ENCODE data around the gene MYO16.
"Not testable (repeated sequence)": the region's sequence is repeated elsewhere in the genome, so short reads cannot be mapped to it uniquely, and the experiment has no call there.

MYO16 gene

DNA sequence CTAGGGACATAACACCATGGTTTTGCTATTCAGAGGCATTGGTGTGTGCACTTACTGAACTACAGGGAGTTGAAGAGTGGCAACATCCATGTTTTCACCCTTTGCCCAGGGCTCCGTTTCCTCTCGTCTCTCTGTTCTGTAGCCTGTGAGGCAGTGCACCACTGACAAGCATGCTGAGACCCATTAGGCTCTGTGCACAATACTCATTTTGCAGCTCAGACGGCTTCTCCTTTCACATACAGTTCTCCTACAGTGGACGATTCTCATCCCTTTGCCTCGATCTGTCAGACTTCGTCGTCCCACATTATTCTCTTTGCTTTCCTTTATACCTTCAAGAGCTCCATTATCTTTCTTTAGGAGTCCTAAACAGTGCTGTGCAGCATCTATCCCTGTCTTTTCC lies 403.7 kb downstream of the MYO16 start:
- in situ Hi-C loops (cut with MboI; ENCODE audit: low sequenced_read_pairs): no loop called here

DNA sequence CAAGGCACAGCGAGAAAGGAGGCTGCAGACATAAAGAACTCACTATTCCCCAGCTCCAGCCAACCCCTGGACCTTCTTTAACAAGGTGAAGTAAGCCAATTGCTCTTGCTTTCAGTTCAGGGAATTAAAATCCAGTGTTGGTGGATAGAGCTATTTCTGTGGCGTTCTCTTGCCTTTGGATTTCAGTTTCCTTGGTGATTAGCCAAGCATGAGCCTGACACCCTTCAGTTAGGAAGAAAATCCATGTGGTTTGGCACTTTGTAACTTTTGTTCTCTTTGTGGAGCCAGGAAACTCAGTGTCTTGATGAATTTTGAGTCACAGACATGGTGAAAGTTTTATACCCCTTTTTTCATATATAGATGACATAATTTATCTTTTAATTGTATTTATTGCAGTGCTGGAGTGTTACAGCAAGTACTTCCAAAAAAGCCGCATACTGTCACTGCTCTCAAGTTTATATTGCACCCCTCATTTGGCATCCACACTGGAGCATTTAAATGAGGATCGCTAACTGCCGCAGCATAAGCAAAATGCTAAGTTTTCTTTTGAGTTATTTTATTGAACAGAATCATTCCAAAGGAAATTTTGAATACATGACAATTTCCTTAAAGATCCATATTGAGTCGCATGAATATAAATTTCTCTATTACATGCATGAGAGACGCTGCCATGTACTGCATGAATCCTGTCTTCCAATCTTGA lies 406.8 kb downstream of the MYO16 start:
- in situ Hi-C loops (cut with MboI; ENCODE audit: low sequenced_read_pairs): no loop called here

DNA sequence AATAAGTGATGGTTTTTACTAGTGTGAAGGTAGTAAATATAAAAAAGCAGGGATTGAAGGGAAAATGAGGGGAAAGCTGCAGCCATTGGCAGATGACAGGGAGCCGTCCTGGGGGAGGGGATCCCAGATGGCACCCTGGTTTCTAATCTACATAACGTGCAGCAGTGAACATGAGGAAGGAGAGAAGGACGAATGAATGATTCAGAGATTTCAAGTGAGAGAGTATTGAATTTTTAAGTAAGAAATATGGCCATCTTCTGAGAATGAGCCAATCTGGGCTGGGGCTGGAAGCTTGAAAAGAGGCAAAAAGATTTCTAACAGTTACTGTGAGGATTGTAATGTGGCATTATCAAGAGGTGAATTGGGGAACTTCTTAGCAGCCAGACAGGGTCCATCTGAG lies 414.2 kb downstream of the MYO16 start:
- in situ Hi-C loops (cut with MboI; ENCODE audit: low sequenced_read_pairs): no loop called here

DNA sequence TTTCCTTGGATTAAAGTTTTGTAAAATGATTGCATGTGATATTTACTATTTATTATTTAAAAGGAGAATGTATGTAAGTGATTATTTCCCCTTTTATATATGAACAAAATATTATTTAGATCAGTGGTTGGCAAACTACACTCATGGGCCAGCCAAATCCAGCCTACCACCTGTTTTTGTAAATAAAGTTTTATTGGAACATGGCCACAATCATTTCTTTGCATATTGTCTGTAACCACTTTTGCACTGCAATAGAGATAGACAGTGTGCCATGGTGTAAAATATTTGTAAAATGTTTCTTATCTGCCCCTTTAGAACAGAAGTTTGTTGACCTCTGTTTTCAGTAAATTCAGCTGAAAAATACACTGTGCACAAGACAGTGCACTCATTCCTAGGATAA lies 426.4 kb downstream of the MYO16 start:
- in situ Hi-C loops (cut with MboI; ENCODE audit: low sequenced_read_pairs): no loop called here

DNA sequence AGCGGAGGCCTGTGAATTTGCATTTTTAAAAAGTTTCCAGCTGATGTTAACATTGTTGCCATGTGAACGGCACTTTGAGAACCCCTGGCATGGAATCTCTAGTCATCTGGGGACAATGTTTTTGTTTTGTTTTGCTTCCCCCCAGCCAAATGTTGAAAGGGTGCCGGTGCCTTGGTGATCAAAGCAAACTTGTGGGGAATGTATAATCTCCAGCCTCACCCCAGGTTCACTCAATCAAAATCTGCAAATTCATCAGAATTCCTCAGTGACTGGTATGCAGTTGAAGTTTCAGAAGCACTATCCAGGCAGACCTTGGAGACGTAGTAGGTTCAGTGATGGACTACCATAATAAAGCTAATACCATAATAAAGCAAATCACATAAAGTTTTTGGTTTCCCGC lies 428.7 kb downstream of the MYO16 start:
- in situ Hi-C loops (cut with MboI; ENCODE audit: low sequenced_read_pairs): no loop called here

DNA sequence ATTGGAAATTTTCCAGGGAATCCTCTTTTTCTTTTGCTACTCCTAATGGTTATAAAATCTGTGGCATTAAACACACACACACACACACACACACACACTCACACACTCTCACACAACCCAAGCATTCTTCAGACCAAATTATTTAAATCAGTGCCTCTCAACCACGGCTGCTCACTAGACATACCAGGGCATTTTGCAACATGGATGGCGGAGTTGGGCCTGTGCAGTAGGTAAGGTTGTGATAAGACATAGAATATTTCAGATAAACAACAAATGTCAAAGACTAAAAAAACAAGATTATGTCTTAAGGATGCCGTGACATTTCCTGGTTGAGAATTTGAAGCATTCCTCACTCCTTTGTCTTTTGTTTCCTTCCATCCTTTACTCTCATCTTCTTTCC lies 443.1 kb downstream of the MYO16 start:
- in situ Hi-C loops (cut with MboI; ENCODE audit: low sequenced_read_pairs): no loop called here

DNA sequence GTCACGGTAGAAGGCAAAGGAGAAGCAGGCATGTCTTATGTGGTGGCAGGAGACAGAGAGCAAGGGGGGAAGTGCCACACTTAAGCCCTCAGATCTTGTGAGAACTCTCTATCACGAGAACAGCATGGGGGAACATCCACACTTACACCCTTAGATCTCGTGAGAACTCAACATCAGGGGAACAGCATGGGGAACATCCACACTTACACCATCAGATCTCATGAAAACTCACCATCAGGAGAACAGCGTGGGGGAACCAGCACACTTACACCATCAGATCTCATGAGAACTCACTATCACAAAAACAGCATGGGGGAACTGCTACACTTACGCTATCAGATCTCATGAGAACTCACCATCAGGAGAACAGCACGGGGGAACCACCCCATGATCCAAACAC lies 445.0 kb downstream of the MYO16 start:
- in situ Hi-C loops (cut with MboI; ENCODE audit: low sequenced_read_pairs): no loop called here

DNA sequence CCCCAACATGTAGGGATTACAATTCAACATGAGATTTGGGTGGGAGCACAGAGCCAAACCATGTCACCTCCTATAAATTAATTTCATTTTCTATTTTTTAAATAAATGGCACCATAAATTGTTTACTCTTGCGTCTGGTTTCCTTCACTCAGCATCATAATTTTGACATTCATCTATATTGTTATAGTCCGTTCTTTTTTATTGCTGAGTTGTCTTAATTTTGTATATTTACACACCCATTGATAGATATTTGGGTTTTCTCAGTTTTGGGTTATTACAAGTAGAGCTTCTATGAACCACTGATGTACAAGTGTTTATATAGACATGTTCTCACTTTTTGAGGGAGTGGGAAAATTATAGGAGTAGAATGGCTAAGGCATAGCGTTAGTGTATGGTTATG lies 445.4 kb downstream of the MYO16 start:
- in situ Hi-C loops (cut with MboI; ENCODE audit: low sequenced_read_pairs): no loop called here

DNA sequence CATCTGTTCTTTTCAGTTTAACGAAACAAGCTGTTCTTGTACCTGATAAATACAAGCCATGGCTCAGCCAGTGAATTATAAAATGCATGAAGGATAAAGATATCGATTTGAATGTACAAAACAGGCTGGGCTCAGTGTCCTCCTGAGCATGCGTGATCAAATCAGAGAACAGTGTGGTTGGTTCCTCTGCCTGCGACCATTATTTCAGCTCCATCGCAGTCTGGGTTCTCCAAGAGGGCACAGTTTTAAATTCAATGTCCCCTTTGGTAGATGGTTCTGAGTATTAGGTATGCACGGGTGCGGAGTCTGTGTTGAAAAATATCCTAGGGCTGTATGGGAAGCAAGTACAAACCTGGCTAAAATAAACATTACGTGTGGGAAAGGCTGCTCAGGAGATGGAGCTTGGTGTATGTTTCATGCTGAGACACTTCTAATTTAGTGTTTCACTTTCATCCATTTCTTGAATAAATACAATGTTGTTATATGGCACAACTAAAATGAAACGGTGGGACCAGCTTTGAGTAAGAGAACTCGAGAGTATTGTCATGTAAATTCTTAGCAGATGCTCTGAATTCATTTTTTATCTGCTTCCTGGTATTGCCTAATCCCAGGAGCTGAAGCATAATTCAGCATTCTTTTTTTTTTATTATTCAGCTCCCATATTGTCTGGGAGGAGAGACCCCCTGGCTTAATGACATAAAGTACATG lies 458.7 kb downstream of the MYO16 start:
- in situ Hi-C loops (cut with MboI; ENCODE audit: low sequenced_read_pairs): no loop called here

DNA sequence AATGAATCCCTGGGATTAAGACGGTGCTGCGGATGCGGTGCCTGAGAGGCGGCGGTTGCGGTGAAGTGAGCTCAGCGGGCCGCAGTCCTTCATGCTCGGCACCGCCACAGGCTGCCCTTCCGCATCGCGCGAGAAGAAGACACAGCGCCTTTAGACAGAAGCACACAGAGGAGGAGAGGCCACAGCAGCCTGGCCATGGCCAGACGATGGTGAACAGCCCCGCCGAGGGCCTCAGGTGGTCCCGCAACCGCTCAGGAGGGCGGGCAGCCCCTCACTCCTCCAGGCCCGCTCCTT lies 459.2 kb downstream of the MYO16 start:
- in situ Hi-C loops (cut with MboI; ENCODE audit: low sequenced_read_pairs): no loop called here

DNA sequence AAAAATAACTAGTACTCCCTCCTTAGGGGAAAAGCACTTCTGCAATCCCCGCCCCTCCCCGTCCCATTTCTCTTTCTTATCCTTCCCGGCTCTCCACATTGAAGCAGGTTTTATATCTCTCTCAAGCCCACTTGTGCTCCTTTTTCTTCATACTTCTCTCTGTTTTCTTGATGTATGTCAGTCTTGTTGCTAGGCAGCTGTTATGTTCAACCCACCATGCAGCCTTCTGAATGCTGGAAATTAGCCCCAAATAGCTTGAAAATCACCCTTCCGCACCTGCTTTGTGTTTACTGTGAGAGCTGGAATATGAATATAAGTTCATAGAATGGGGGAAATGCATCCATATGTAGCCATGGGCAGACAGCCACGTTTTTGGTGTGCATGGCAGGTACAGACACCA lies 461.4 kb downstream of the MYO16 start:
- in situ Hi-C loops (cut with MboI; ENCODE audit: low sequenced_read_pairs): no loop called here

DNA sequence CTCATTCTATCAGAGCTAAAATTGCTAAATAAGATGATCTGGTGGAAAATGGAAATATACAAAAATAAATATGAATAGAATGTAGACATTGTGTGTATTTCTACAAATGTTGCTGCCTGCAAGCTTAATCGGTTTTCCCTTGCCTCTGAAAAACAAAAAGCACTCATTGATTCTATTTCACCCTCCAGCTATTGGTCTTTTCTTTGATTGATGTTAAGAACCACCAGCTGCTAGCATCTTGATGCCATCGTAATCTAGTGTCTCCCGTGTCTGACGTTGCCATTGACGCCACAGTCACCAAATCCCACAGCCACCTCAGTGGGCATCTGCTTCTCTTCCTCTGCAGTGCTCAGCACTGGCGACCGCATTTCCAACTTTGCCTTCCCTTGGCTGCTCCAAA lies 461.8 kb downstream of the MYO16 start:
- in situ Hi-C loops (cut with MboI; ENCODE audit: low sequenced_read_pairs): no loop called here

DNA sequence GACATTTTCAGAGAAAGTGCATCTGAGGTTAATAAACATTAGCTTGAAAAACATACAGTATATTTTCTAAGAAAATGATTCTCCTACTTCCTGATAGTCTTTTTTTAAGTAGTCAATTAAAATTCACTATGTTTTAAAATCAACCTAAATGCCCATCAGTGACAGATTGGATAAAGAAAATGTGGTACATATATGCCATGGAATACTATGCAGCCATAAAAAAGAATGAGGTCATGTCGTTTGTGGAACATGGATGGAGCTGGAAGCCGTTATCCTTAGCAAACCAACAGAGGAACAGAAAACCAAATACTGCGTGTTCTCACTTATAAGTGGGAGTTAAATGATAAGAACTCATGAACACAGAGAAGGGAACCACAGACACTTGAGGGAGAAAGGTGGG lies 462.8 kb downstream of the MYO16 start:
- in situ Hi-C loops (cut with MboI; ENCODE audit: low sequenced_read_pairs): not testable (repeated sequence)

DNA sequence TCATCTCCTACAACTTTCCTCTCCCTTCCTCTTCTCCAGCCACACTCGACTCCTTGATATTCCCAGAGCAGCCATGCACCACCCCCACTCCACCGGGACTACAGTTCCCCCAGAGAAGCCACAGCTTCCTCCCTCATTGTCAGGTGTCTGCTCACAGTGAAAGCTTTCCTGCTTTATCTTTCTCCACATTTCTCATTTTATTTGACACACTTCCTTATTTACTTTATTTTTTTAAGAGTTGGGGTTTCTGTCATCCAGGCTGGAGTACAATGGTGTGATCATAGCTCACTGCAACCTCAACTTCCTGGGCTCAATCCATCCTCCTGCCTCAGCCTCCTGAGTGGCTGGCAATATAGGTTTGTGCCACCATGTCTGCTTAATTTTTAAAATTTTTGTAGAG lies 464.6 kb downstream of the MYO16 start:
- in situ Hi-C loops (cut with MboI; ENCODE audit: low sequenced_read_pairs): no loop called here

DNA sequence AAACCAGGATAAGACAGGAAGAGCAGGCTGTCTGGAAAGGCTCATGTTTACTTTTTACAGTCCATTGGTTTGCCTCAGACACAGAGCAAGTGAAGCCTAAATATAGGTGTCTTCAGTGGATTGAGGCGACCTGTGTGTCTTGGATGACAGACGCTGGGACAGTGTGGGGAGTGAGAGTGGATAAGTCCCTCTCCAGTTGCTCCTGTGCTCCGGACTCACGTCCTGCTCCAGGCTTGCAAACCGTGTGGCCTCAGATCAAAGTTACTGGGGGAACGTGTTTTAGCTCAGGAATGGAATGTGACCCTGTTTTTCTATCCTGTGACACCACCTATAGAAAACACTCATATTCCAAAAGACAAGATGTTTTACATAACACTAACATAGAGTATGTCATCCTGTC lies 465.7 kb downstream of the MYO16 start:
- in situ Hi-C loops (cut with MboI; ENCODE audit: low sequenced_read_pairs): no loop called here

DNA sequence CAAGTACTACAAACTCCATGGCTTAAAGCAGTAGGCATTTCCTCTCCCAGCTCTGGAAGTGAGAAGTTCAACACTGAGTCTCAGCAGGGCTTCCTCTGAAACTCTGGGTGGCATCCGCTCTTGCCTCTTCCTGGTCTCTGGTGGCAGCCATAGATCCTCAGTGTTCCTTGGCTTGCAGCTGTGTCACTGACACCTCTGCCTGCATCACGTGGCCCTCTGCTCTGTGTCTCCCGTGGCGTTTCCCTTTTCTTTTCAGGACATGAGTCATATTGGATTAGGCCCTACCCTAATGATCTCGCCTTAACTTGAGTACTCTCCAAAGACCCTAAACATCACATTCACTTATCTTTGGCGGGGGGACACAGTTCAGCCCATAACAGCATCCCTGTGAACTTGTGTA lies 466.7 kb downstream of the MYO16 start:
- in situ Hi-C loops (cut with MboI; ENCODE audit: low sequenced_read_pairs): no loop called here

DNA sequence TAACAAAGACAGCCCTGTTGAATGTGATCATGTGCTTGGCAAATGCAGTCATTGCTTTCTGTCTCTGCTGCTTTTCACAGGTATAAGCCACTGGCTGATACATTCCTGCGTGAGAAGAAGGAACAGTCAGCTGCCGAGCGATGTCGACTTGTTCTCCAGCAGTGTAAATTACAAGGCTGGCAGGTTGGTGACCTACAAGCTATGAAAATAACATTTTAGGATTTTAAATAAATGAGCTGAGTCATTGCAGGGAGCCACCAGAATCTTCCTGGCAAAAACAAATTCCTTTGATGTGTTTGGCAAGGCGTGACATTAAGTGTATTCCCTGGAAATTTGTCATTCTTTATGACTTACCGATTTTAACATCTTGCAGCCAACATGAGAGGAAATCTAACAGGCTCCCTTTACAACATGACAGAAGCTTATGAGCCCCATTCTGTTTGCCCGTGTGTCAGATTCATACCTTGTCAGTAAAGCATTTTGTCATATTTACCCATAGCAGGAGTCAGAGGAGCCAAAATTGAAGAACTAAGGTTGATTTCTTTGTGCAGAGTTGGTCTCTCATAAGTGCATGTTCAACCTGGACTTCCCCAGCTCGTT lies 471.4 kb downstream of the MYO16 start:
- in situ Hi-C loops (cut with MboI; ENCODE audit: low sequenced_read_pairs): no loop called here

DNA sequence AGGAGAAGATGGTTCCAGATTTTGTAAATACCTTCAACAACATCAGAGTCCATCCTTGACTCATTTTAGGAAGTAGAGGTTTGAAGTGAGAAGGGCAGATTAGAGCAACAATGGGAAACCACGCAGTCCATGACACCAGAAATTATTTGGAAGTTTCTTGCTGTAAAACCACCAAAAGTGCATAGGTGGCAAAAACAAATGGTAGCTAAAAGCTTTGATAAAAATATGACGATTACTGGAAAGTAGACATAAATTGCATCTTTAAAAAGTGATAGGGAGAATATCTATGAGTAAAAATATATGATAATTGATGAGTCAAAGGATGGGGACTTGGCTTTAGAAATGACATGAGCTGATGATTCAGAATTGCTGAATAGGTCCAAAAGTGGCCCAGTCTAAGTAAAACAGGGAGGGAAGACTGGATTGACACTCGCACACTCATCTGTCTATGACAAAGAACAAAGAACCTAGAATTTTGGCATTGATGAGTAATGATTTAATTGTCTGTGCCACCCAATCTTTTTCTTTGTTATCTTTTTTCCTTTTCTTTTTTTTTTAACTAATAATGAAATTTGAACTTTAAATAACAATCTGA lies 472.2 kb downstream of the MYO16 start:
- in situ Hi-C loops (cut with MboI; ENCODE audit: low sequenced_read_pairs): no loop called here

DNA sequence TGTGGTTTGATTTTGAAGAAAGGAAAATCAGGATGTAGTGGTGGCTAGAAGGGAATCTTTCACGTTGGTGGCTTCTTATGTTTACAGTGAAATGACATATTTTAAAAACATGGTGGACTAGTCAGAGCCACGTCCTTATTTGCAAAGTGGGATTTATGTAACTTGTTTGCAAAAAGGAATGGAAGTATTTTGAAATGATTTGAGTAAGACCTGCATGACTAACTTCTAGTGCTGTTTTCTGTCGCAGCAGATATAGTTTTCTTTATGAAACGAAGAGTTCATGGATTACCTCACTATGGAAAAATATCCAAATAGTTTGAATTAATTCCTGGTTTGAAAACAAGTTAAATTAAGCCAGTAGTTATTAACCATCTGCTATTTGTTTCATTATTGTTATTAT lies 476.5 kb downstream of the MYO16 start:
- in situ Hi-C loops (cut with MboI; ENCODE audit: low sequenced_read_pairs): no loop called here

DNA sequence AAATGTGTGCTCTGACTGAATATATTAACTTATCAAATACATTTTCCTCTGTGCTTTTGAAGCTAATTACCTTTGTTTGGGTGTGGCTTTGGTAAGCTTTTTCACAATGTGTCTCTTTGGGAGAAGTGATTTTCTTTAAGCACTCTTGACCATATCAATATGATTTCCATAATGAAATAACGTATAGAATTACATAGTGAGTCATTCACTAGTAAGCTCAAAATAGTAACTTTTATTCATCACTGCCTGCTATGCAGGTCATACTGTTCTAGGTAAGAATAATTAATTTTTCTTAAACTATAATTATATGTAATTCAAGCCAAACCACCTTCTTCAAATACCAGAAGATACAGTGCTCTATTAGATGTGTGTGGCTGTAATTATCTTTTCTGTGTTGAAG lies 480.7 kb downstream of the MYO16 start:
- in situ Hi-C loops (cut with MboI; ENCODE audit: low sequenced_read_pairs): no loop called here

DNA sequence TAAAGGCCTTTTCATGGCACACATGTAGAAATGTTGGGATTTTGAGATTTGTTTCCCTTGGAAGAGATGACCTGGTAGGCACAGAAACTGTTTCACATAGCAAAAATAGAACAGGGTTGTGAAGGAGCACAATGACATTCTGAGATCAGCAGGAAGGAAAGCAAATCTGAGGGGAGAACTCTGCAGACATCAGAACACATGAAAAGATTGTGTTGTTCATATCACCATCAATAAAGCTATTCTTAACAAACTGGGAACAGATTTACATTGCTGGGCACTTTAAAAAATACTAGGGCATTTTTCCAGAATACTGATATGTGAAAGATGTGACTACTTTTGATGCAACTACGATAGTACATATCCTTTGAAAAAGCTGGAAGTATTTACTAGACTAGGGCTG lies 481.7 kb downstream of the MYO16 start:
- in situ Hi-C loops (cut with MboI; ENCODE audit: low sequenced_read_pairs): no loop called here

DNA sequence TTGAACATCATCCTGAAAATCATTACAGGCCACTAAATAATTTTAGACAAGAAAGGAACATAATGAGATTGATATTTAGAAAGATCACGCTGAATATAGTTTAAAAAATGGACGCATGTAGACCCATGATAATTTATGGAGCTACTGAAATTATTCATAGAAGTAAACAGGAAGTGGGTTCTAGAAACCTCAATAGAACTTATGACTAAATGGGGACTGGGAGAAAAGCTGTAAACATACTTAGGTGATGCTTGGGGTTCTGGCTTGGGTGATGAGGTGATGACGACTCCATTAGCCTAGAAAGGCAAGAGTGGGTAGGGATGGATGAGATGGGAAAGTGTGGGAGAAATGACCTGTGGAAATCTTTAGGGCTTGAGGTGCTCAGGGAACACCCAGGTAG lies 484.0 kb downstream of the MYO16 start:
- in situ Hi-C loops (cut with MboI; ENCODE audit: low sequenced_read_pairs): no loop called here

All from hTERT RPE-1 (cell line).